HepG2 (cell line): ENCODE measurements around the gene AMIGO3. TPM values are rescaled to one million over a fixed set of nuclear protein-coding genes. Genes with fewer than 3 reads are reported as not detected.

ENCODE experiments used
- ARID4A ChIP-seq: sonication (generic); formaldehyde crosslinking; IDR thresholded peaks from 2 replicates; pipeline ENCODE4 v1.5.0; 2020; ENCODE audit warnings: mild to moderate bottlenecking, missing genetic modification reagents, borderline replicate concordance
- DZIP1 ChIP-seq: sonication (generic); formaldehyde crosslinking; IDR thresholded peaks from 2 replicates; pipeline ENCODE4 v1.5.0; 2020; ENCODE audit warnings: mild to moderate bottlenecking, missing genetic modification reagents
- MAFK ChIP-seq, 2 experiments: IDR thresholded peaks in 1 of 2; conservative IDR thresholded peaks in 1 of 2; 2 replicates each; pipeline ENCODE4 v1.6.1; 2011; ENCODE audit warnings: improper control_type of control experiment in 2 of 2, low read length in 2 of 2
- NCOA2 ChIP-seq: sonication (generic); formaldehyde crosslinking; IDR thresholded peaks from 2 replicates; pipeline ENCODE4 v1.8.0; 2022; ENCODE audit warnings: inconsistent platforms
- NFKB2 ChIP-seq: sonication (generic); formaldehyde crosslinking; IDR thresholded peaks from 2 replicates; pipeline ENCODE4 v1.4.0; 2020; ENCODE audit warnings: missing genetic modification reagents, borderline replicate concordance
- RBFOX2 ChIP-seq: fragments of 200-400 bp; formaldehyde crosslinking; IDR thresholded peaks from 2 replicates; pipeline ENCODE4 v1.6.1; 2017; ENCODE audit warnings: low read depth, mild to moderate bottlenecking, low read length
- REXO4 ChIP-seq: sonication (generic); formaldehyde crosslinking; IDR thresholded peaks from 2 replicates; pipeline ENCODE4 v1.8.0; 2022; ENCODE audit warnings: missing genetic modification reagents, mild to moderate bottlenecking, borderline replicate concordance
- XBP1 ChIP-seq: sonication (generic); formaldehyde crosslinking; IDR thresholded peaks from 2 replicates; pipeline ENCODE4 v1.5.0; 2020; ENCODE audit warnings: missing genetic modification reagents
- ZBED4 ChIP-seq: sonication (generic); formaldehyde crosslinking; IDR thresholded peaks from 2 replicates; pipeline ENCODE4 v1.4.0; 2020; ENCODE audit warnings: missing genetic modification reagents, borderline replicate concordance
- ZBTB42 ChIP-seq: sonication (generic); formaldehyde crosslinking; IDR thresholded peaks from 2 replicates; pipeline ENCODE4 v1.5.0; 2020; ENCODE audit warnings: mild to moderate bottlenecking, missing genetic modification reagents
- ZNF275 ChIP-seq: sonication (generic); formaldehyde crosslinking; IDR thresholded peaks from 2 replicates; pipeline ENCODE4 v1.8.0; 2022; ENCODE audit warnings: missing genetic modification reagents, mild to moderate bottlenecking, inconsistent platforms, borderline replicate concordance
- ZNF331 ChIP-seq: sonication (generic); formaldehyde crosslinking; IDR thresholded peaks from 2 replicates; pipeline ENCODE4 v1.4.0; 2020; ENCODE audit warnings: missing genetic modification reagents
- ZNF468 ChIP-seq: sonication (generic); formaldehyde crosslinking; IDR thresholded peaks from 2 replicates; pipeline ENCODE4 v1.8.0; 2022; ENCODE audit warnings: mild to moderate bottlenecking, moderate library complexity, missing genetic modification reagents
- ZNF616 ChIP-seq: sonication (generic); formaldehyde crosslinking; IDR thresholded peaks from 2 replicates; pipeline ENCODE4 v1.5.0; 2020; ENCODE audit warnings: low read depth, mild to moderate bottlenecking, missing genetic modification reagents
- ZNF740 ChIP-seq: sonication (generic); formaldehyde crosslinking; IDR thresholded peaks from 2 replicates; pipeline ENCODE4 v1.4.0; 2020; ENCODE audit warnings: missing genetic modification reagents
- polyA plus RNA-seq, 8 experiments: library from polyadenylated mRNA; depleted of rRNA in 3 of 8; stranded (reverse) in 7 of 8; unstranded in 1 of 8; fragments of >200 nt; fragmentation: Illumina TruSeq in 4 of 8; extraction: Trizol in 4 of 8; gene quantifications; 2 replicates each; pipeline versions ENCODE4 v1.2.1 to v1.2.3, GENCODE V29; 2011 to 2016; ENCODE audit warnings: low read depth in 4 of 8, missing spikeins in 1 of 8, mixed read lengths in 1 of 8; ENCODE audit not compliant: insufficient read depth in 1 of 8
- total RNA-seq, 5 experiments: library from RNA; depleted of rRNA; stranded (reverse); fragments of >200 nt; fragmentation: Illumina TruSeq; extraction: Trizol; gene quantifications; 2 replicates each; pipeline ENCODE4 v1.2.3, GENCODE V29; 2016; ENCODE audit warnings: low read depth in 1 of 5

The AMIGO3 gene
- total and polyA plus RNA-seq, 2 of the 13 experiments (the other 11 are each of a cell fraction or from before 2014, with no cell fraction given) = 0.35 TPM; not detected in 1

- TF ChIP-seq ZNF740 (CRISPR knock-in tag) (no peak), NCOA2 (CRISPR knock-in tag) (no peak), ARID4A (CRISPR knock-in tag) (no peak; the same call in none of the 2 replicates), ZBTB42 (no peak), XBP1 (CRISPR knock-in tag) (no peak), NFKB2 (CRISPR knock-in tag) (no peak), ZBED4 (no peak), ZNF468 (CRISPR knock-in tag) (no peak), DZIP1 (CRISPR knock-in tag) (0 out of 2 replicates have a peak, but pooled peaks have one; percentile 70), RBFOX2 (peak; percentile 67), ZNF331 (CRISPR knock-in tag) (peak; percentile 24; the same call in 1 of the 2 replicates), ZNF616 (CRISPR knock-in tag) (no peak), ZNF275 (no peak), MAFK (conservative IDR thresholded peaks at IDR 0.05 in 1 of 2, IDR thresholded peaks at IDR 0.05 in 1 of 2; ENCODE audit: low read length in 2 of 2) (no peak), REXO4 (CRISPR knock-in tag) (0 out of 2 replicates have a peak, but pooled peaks have one; percentile 75)
Measured at GRCh38 chr3:49674497-49674983, 44.9 kb downstream of the AMIGO3 start (continued).
